IMR-90 (cell line): ENCODE data around the gene CD81. TPM values are rescaled to one million over a fixed set of nuclear protein-coding genes. Genes with fewer than 3 reads are reported as not detected.
A peak's percentile ranks its signal among the peaks of the same experiment; 100 is the strongest.

Experiments used
- ATAC-seq: fragments of 200-7000 bp; cut with Tn5 transposase; 2 replicates; pipeline ENCODE4 v1.9.1; 2020; ENCODE audit warnings: low read depth, mild to moderate bottlenecking, moderate library complexity
- BruUV-seq: library from RNA; stranded (reverse); fragments of 400-500 nt; replicated peaks from 2 replicates; lab custom pipeline; 2021; lab: Mats Ljungman, UMichigan
- CTCF ChIA-PET: fragments of 300-600 bp; formaldehyde crosslinking; extraction: SDS; loops from one replicate; lab custom pipeline; 2021; ENCODE audit warnings: antibody characterized with exemption; lab: Yijun Ruan, JAX
- POLR2A ChIA-PET: fragments of 300-600 bp; sonication (Branson Sonifier 250); formaldehyde crosslinking; loops from one replicate; lab custom pipeline; 2022; ENCODE audit warnings: antibody characterized with exemption; ENCODE audit not compliant: unreplicated experiment; lab: Charles Lee
- DNase-seq: peaks from one replicate; pipeline ENCODE4 v3.0.0; 2013
- H2AFZ ChIP-seq: replicated peaks from 2 replicates; pipeline ENCODE3; 2013; ENCODE audit warnings: low read length, mild to moderate bottlenecking; ENCODE audit not compliant: poor library complexity
- H2AK5ac ChIP-seq: 2 replicates; pipeline ENCODE4 v1.6.1; 2013; ENCODE audit warnings: low read depth, low read length, inconsistent platforms
- H2AK9ac ChIP-seq: replicated peaks from 2 replicates; pipeline ENCODE3; 2013; ENCODE audit warnings: mild to moderate bottlenecking, low read depth, low read length, moderate library complexity; ENCODE audit not compliant: poor library complexity
- H2BK120ac ChIP-seq: 2 replicates; pipeline ENCODE4 v1.6.1; 2013; ENCODE audit warnings: low read depth, low read length, inconsistent platforms
- H2BK15ac ChIP-seq: 3 replicates; pipeline ENCODE4 v1.6.1; 2013; ENCODE audit warnings: low read depth, low read length, inconsistent platforms
- H2BK20ac ChIP-seq: 2 replicates; pipeline ENCODE4 v1.6.1; 2013; ENCODE audit warnings: low read depth, mild to moderate bottlenecking, inconsistent platforms, low read length, moderate library complexity
- H2BK5ac ChIP-seq: 2 replicates; pipeline ENCODE4 v1.6.1; 2013; ENCODE audit warnings: mild to moderate bottlenecking, low read depth, low read length, inconsistent platforms; ENCODE audit not compliant: poor library complexity, severe bottlenecking
- H3K14ac ChIP-seq: replicated peaks from 2 replicates; pipeline ENCODE4 v1.6.1; 2013; ENCODE audit warnings: low read depth, low read length, inconsistent platforms
- H3K18ac ChIP-seq: 2 replicates; pipeline ENCODE4 v1.6.1; 2013; ENCODE audit warnings: low read depth, low read length, control low read depth
- H3K23ac ChIP-seq: 2 replicates; pipeline ENCODE4 v1.6.1; 2013; ENCODE audit warnings: low read depth, low read length, inconsistent platforms
- H3K27ac ChIP-seq: 2 replicates; pipeline ENCODE4 v1.5.1; 2013; ENCODE audit warnings: mild to moderate bottlenecking, control low read depth, low read length; ENCODE audit not compliant: insufficient read depth
- H3K27me3 ChIP-seq: 2 replicates; pipeline ENCODE4 v1.6.1; 2013; ENCODE audit warnings: low read length; ENCODE audit not compliant: control insufficient read depth, insufficient read depth
- H3K36me3 ChIP-seq: 2 replicates; pipeline ENCODE4 v1.6.1; 2013; ENCODE audit warnings: low read length, mixed read lengths; ENCODE audit not compliant: control insufficient read depth, insufficient read depth
- H3K4ac ChIP-seq: 2 replicates; pipeline ENCODE4 v1.6.1; 2013; ENCODE audit warnings: low read depth, low read length, inconsistent platforms
- H3K4me1 ChIP-seq: 2 replicates; pipeline ENCODE4 v1.6.1; 2013; ENCODE audit warnings: low read length, mixed read lengths; ENCODE audit not compliant: control insufficient read depth, insufficient read depth
- H3K4me2 ChIP-seq: 2 replicates; pipeline ENCODE4 v1.6.1; 2013; ENCODE audit warnings: low read depth, mild to moderate bottlenecking, control low read depth, low read length, moderate library complexity
- H3K4me3 ChIP-seq: 2 replicates; pipeline ENCODE4 v1.5.1; 2013; ENCODE audit warnings: low read depth, mild to moderate bottlenecking, control low read depth, low read length, moderate library complexity; ENCODE audit not compliant: insufficient read depth
- H3K56ac ChIP-seq: 2 replicates; pipeline ENCODE4 v1.6.1; 2013; ENCODE audit warnings: low read length, inconsistent platforms; ENCODE audit not compliant: insufficient read depth; ENCODE audit errors: extremely low read depth
- H3K79me1 ChIP-seq, 2 experiments: 2 replicates each; pipeline ENCODE4 v1.6.1; 2013; ENCODE audit warnings: low read length in 2 of 2, inconsistent platforms in 1 of 2, low read depth in 1 of 2
- H3K9ac ChIP-seq: 2 replicates; pipeline ENCODE4 v1.6.1; 2013; ENCODE audit warnings: low read depth, low read length, control low read depth
- H3K9me1 ChIP-seq: 2 replicates; pipeline ENCODE4 v1.6.1; 2013; ENCODE audit warnings: low read length, inconsistent platforms; ENCODE audit not compliant: insufficient read depth
- H3K9me3 ChIP-seq: 2 replicates; pipeline ENCODE4 v1.6.1; 2013; ENCODE audit warnings: low read length; ENCODE audit not compliant: control insufficient read depth, insufficient read depth
- H4K20me1 ChIP-seq: 2 replicates; pipeline ENCODE4 v1.6.1; 2013; ENCODE audit warnings: low read length, inconsistent platforms; ENCODE audit not compliant: insufficient read depth
- H4K5ac ChIP-seq: 2 replicates; pipeline ENCODE4 v1.6.1; 2013; ENCODE audit warnings: mild to moderate bottlenecking, low read depth, low read length, control low read depth
- H4K8ac ChIP-seq, 2 experiments: 2 replicates each; pipeline ENCODE4 v1.6.1; 2013; ENCODE audit warnings: low read depth in 2 of 2, low read length in 2 of 2, control low read depth in 1 of 2, inconsistent platforms in 1 of 2
- H4K91ac ChIP-seq: 2 replicates; pipeline ENCODE4 v1.6.1; 2013; ENCODE audit warnings: low read depth, low read length, inconsistent platforms; ENCODE audit not compliant: insufficient read depth
- MAZ ChIP-seq: IDR thresholded peaks from 2 replicates; pipeline ENCODE4 v1.6.1; 2012; ENCODE audit warnings: low read depth, mild to moderate bottlenecking, low read length, improper control_type of control experiment, moderate library complexity, borderline replicate concordance
- RAD21 ChIP-seq: IDR thresholded peaks from 2 replicates; pipeline ENCODE4 v1.6.1; 2012; ENCODE audit warnings: low read length, improper control_type of control experiment
- WGBS, 2 experiments: methylation state at CpG; one replicate each; pipeline versions ENCODE4 v1.1.5 to v1.1.7; 2013; ENCODE audit warnings: missing lambda C conversion rate in 2 of 2; ENCODE audit not compliant: insufficient read length in 1 of 2; ENCODE audit errors: extremely low coverage in 2 of 2; 5-methylcytosine and 5-hydroxymethylcytosine counted together
- dilution Hi-C: fragments of 300-500 bp; cut with HindIII; formaldehyde crosslinking; loops from one replicate; pipeline ENCODE4 v1.14.3; 2018; ENCODE audit warnings: low sequenced_read_pairs; ENCODE audit not compliant: unreplicated experiment
- in situ Hi-C: fragments of 300-500 bp; cut with MboI; formaldehyde crosslinking; loops from 3 replicates; pipeline ENCODE4 v1.14.3; 2019; ENCODE audit warnings: low sequenced_read_pairs, inconsistent platforms, mixed read lengths
- intact Hi-C: fragments of 100-400 bp; cut with micrococcal nuclease; formaldehyde crosslinking; loops from 2 replicates; pipeline ENCODE4 v1.10.0; 2022
- polyA plus RNA-seq, 3 experiments: library from polyadenylated mRNA; depleted of rRNA; stranded (reverse); fragments of >200 nt; gene quantifications; 2 replicates each; pipeline ENCODE4 v1.2.3, GENCODE V29; 2012; ENCODE audit warnings: low replicate concordance in 1 of 3
- total RNA-seq: library from RNA; depleted of rRNA; stranded (reverse); fragments of >200 nt; gene quantifications from 2 replicates; pipeline ENCODE4 v1.2.3, GENCODE V29; 2012
- TF ChIP-seq, protein P1 (sequence below): conservative IDR thresholded peaks from 2 replicates; pipeline ENCODE4 v1.5.1; 2012; ENCODE audit warnings: mild to moderate bottlenecking, low read depth, low read length, improper control_type of control experiment
- TF ChIP-seq, protein P2 (sequence below): fragments of 150-350 bp; IDR thresholded peaks from 2 replicates; pipeline ENCODE4 v1.6.1; 2017; ENCODE audit warnings: mild to moderate bottlenecking, antibody characterized with exemption, low read length, low read depth

CD81 gene
- total and polyA plus RNA-seq, 2 of the 4 experiments (the other 2 are of a cell fraction) = 159 to 689 TPM

DNA sequence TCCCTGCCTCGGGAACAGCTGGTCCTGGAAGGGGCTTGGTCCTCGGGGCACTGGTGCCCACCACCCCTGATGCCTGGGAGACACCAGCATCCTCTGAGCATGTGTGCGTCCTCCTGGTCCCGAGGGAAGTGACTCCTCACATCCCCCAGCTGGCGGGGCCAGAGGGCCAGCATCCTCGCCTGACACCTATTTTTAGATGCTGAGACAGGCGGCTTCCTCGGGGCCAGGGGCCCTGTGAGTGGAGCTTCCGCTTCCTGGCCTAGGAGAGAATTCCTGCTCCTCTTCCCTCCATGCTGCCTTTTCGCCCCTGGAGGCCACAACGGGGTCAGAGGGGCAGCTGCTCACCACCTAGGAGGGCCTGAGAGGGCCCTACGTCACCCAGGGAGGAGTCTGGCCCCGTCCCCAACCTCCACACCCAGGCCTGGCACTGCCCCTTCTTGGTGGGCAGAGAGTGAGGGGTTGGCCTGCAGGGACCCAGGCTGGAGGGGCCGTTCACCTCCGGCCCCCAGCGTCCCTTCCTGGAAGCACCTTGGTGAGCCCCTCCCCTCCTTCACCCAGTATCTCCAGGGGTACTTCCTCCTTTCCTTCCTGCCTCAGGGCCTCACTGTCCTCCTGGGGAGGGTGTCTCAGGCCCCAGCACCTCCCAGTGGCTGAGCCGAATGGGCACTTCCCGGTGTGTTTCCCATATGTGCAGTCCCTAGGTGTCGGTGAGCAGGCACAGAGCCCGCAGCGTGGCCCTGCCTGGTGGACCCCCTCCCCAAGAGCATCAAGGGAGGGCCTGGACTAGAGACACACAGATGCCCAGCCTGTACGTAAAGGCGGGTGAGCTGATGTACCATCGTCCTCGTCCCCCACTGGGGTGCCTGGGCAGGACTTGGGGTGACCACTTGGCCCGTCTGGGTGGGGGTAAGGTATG lies 6.1 kb downstream of the CD81 start:
- intact Hi-C loops (no loop called here), in situ Hi-C loops (no loop called here), dilution Hi-C loops (no loop called here)
- H2AFZ ChIP-seq = peak overlapping the region; percentile 5
- H4K5ac ChIP-seq = no peak overlapping the region
- peak overlapping the region; percentile 71; the same call in 1 of the 2 replicates for H3K4ac ChIP-seq
- H2AK5ac ChIP-seq = peak overlapping the region; percentile 54; the same call in 1 of the 2 replicates
- peak overlapping the region; percentile 65; the same call in 1 of the 2 replicates for H3K23ac ChIP-seq
- DNase-seq = peak; percentile 63
- H3K79me1 ChIP-seq = peaks cover 0 to 81% of the 10 kb centered on the region in 2 experiments; a peak in 2 of 4 replicates
- H3K9me3 ChIP-seq = no peaks in the 10 kb centered on the region
- no peak overlapping the region for H3K4me2 ChIP-seq
- BruUV-seq = no TSS peak
- H3K14ac ChIP-seq = no peak overlapping the region
- ATAC-seq = no peak
- H3K56ac ChIP-seq = no peak overlapping the region
- H2BK20ac ChIP-seq = no peak overlapping the region
- peaks cover 97% of the 10 kb centered on the region for H4K20me1 ChIP-seq
- H2BK5ac ChIP-seq = peak overlapping the region; percentile 62
- peak overlapping the region; percentile 83 for H2AK9ac ChIP-seq
- WGBS, 2 experiments = 25% methylated on average over 5 of the region's 26 CpGs; no CpG with 5 or more reads in 1 of the 2 experiments
- H4K91ac ChIP-seq = no peak overlapping the region; the same call in 1 of the 2 replicates
- peaks cover 46% of the 10 kb centered on the region for H3K4me1 ChIP-seq
- peak overlapping the region in 1 of 2 experiments; percentile 55; a peak in 1 of 4 replicates for H4K8ac ChIP-seq
- no peak overlapping the region for H2BK15ac ChIP-seq
- ChIA-PET CTCF (interaction anchor here (0.6 kb wide), 1 partner anchor 18 kb away, joined by 5 read pairs; no protein-coding TSS in a partner anchor), POLR2A (no interaction called here)
- peak overlapping the region; percentile 31; the same call in 1 of the 2 replicates for H3K27ac ChIP-seq
- TF ChIP-seq, protein P1, sequence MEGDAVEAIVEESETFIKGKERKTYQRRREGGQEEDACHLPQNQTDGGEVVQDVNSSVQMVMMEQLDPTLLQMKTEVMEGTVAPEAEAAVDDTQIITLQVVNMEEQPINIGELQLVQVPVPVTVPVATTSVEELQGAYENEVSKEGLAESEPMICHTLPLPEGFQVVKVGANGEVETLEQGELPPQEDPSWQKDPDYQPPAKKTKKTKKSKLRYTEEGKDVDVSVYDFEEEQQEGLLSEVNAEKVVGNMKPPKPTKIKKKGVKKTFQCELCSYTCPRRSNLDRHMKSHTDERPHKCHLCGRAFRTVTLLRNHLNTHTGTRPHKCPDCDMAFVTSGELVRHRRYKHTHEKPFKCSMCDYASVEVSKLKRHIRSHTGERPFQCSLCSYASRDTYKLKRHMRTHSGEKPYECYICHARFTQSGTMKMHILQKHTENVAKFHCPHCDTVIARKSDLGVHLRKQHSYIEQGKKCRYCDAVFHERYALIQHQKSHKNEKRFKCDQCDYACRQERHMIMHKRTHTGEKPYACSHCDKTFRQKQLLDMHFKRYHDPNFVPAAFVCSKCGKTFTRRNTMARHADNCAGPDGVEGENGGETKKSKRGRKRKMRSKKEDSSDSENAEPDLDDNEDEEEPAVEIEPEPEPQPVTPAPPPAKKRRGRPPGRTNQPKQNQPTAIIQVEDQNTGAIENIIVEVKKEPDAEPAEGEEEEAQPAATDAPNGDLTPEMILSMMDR = no peak
- TF ChIP-seq, protein P2, sequence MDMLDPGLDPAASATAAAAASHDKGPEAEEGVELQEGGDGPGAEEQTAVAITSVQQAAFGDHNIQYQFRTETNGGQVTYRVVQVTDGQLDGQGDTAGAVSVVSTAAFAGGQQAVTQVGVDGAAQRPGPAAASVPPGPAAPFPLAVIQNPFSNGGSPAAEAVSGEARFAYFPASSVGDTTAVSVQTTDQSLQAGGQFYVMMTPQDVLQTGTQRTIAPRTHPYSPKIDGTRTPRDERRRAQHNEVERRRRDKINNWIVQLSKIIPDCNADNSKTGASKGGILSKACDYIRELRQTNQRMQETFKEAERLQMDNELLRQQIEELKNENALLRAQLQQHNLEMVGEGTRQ = no peak
- TF ChIP-seq MAZ = peak; percentile 38
- 0 out of 2 replicates have a peak, but pooled peaks have one; percentile 2 for TF ChIP-seq RAD21
- H3K9me1 ChIP-seq = peaks cover 9% of the 10 kb centered on the region; the same call in 1 of the 2 replicates
- no peak overlapping the region for H3K4me3 ChIP-seq
- no peaks in the 10 kb centered on the region for H3K27me3 ChIP-seq
- H2BK120ac ChIP-seq = no peak overlapping the region
- H3K36me3 ChIP-seq = peaks cover 14% of the 10 kb centered on the region
- H3K18ac ChIP-seq = no peak overlapping the region
- H3K9ac ChIP-seq = no peak overlapping the region
